OCI-LY3 (cell line): ENCODE results near the gene MYT1.

ENCODE experiments used
- CTCF ChIP-seq: fragments of 200-600, 300-600 bp; sonication (generic); IDR thresholded peaks from 2 replicates; pipeline ENCODE4 v1.5.1; 2014; ENCODE audit warnings: antibody characterized with exemption, low read length, low read depth
- EZH2phosphoT487 ChIP-seq: fragments of 200-600 bp; shearing (Covaris generic); IDR thresholded peaks from 2 replicates; pipeline ENCODE4 v1.6.1; 2018; ENCODE audit warnings: antibody characterized with exemption, mixed run types, low read depth

- TF ChIP-seq CTCF (peak; percentile 16), EZH2phosphoT487 (no peak)
Observed at GRCh38 chr20:64131406-64131805, 32.8 kb upstream of the MYT1 start.
